ENCODE measurements around the gene GOLGA6C. TPM values are rescaled to one million over a fixed set of nuclear protein-coding genes. Genes with fewer than 3 reads are reported as not detected.

Gene GOLGA6C
- total RNA-seq, 1 experiment from 2014 or later: not detected

DNA sequence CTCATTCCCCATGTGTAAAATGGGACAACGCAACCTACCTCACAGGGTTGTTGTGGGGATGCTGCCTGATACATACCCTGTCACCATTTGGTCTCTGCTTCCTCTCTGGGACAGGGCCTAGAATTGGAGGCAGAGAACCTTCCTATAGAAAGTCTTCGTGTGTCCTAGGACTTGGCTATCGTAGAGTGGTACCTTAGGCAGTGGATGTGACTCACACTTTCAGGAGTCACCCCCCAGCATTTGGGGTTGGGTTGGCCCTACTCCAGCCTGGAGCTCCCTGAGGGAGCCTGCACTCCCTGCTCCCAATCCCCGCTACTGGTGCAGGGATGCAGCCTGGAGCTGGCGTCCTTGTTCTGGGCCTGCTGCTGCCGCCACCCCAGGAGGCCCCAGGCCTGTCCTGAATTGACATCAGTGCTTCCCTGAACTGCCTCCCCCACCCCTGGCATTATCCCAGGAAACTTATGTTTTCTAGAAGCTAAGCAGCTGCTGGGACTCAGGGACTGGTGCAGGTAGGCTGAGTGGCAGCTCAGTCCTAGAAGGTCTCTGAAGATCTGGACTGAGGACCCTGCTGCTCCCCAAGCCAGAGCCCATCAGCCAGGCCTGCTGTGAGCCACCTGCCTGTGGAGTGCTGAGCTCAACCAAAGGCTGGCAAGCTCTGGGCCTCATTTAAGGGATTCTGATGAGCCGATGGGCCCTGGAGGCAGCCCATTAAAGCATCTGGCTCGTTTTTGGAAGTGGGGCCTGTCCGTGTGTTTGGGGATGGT is 46.5 kb upstream of the GOLGA6C start:
- H3K14ac ChIP-seq (ENCODE audit: insufficient read depth, low read length): no peak overlapping the region
- H3K4me2 ChIP-seq (ENCODE audit: insufficient read depth, insufficient read length, low read length): no peak overlapping the region
- H3K4ac ChIP-seq (ENCODE audit: low read depth, low read length): no peak overlapping the region
- H3K23ac ChIP-seq (ENCODE audit: insufficient read length, low read depth, low read length): no peak overlapping the region
- no peaks in the 10 kb centered on the region for H3K27me3 ChIP-seq (ENCODE audit: insufficient read depth, low read length)
- H3K27ac ChIP-seq (ENCODE audit: insufficient read length, low read depth, low read length): no peak overlapping the region
- H3K18ac ChIP-seq (ENCODE audit: insufficient read length, low read depth, low read length): no peak overlapping the region
- H2BK12ac ChIP-seq (ENCODE audit: insufficient read length, low read depth, low read length): no peak overlapping the region
- no peak overlapping the region for H4K5ac ChIP-seq (ENCODE audit: insufficient read length, low read depth, low read length)
- no peaks in the 10 kb centered on the region for H3K9me3 ChIP-seq (ENCODE audit: control insufficient read depth, low read depth, low read length)
- no peak overlapping the region for H2BK120ac ChIP-seq (ENCODE audit: low read depth, low read length, poor library complexity, severe bottlenecking)
- no peak overlapping the region for H3K56ac ChIP-seq (ENCODE audit: insufficient read length, low read depth, low read length)
- no peak for DNase-seq
- H3K27me3 Mint-ChIP-seq (ENCODE audit: low read depth): peaks cover under 1% of the 10 kb centered on the region; the same call in 1 of the 2 replicates
- no peaks in the 10 kb centered on the region for H3K23me2 ChIP-seq (ENCODE audit: insufficient read length, low read depth, low read length, poor library complexity, severe bottlenecking)
- no peaks in the 10 kb centered on the region for H3K9me3 Mint-ChIP-seq
- no peak overlapping the region for H4K8ac ChIP-seq (replicated peaks; ENCODE audit: insufficient read length, low read depth, low read length)
- H3K9ac ChIP-seq (ENCODE audit: extremely low read depth, insufficient read length, low read length): no peak overlapping the region
- no peak overlapping the region for H2BK20ac ChIP-seq (ENCODE audit: low read depth, low read length, poor library complexity, severe bottlenecking)
- no peak overlapping the region for H2BK15ac ChIP-seq (ENCODE audit: low read depth, low read length)
- no peak overlapping the region for H2BK5ac ChIP-seq (ENCODE audit: insufficient read length, low read length)
- no peak overlapping the region for H3K4me3 Mint-ChIP-seq
- H3K27ac Mint-ChIP-seq: no peak overlapping the region
- no peaks in the 10 kb centered on the region for H4K20me1 ChIP-seq (ENCODE audit: control insufficient read depth, insufficient read depth, insufficient read length)
- H3K36me3 Mint-ChIP-seq (ENCODE audit: insufficient read depth in 1 of 3, low read depth in 3 of 3): peaks cover 29 to 58% (median 55%) of the 10 kb centered on the region in 3 experiments
- H2AK5ac ChIP-seq (ENCODE audit: insufficient read length, low read length): no peak overlapping the region
- no CpG with 5 or more reads among the region's 9 CpGs for WGBS (ENCODE audit: extremely low coverage, insufficient read length, low lambda C conversion rate)
- H3K79me2 ChIP-seq (ENCODE audit: insufficient read depth, low read length): peaks cover 2% of the 10 kb centered on the region; the same call in 1 of the 2 replicates
- H4K91ac ChIP-seq (ENCODE audit: insufficient read length, low read depth, low read length): no peak overlapping the region
- TF ChIP-seq, protein P1, sequence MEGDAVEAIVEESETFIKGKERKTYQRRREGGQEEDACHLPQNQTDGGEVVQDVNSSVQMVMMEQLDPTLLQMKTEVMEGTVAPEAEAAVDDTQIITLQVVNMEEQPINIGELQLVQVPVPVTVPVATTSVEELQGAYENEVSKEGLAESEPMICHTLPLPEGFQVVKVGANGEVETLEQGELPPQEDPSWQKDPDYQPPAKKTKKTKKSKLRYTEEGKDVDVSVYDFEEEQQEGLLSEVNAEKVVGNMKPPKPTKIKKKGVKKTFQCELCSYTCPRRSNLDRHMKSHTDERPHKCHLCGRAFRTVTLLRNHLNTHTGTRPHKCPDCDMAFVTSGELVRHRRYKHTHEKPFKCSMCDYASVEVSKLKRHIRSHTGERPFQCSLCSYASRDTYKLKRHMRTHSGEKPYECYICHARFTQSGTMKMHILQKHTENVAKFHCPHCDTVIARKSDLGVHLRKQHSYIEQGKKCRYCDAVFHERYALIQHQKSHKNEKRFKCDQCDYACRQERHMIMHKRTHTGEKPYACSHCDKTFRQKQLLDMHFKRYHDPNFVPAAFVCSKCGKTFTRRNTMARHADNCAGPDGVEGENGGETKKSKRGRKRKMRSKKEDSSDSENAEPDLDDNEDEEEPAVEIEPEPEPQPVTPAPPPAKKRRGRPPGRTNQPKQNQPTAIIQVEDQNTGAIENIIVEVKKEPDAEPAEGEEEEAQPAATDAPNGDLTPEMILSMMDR (conservative IDR thresholded peaks at IDR 0.05): no peak
- no peaks in the 10 kb centered on the region for H3K79me1 ChIP-seq (ENCODE audit: insufficient read depth, low read depth, low read length, poor library complexity, severe bottlenecking)
- no peak overlapping the region for H2AFZ ChIP-seq (ENCODE audit: low read length)
- H3T11ph ChIP-seq (ENCODE audit: low read length): no peak overlapping the region
- H3K4me1 ChIP-seq (ENCODE audit: insufficient read depth, low read length): peaks cover 2% of the 10 kb centered on the region; the same call in 1 of the 2 replicates
- peaks cover 13 to 14% of the 10 kb centered on the region in 2 experiments for H3K4me1 Mint-ChIP-seq

All from H9 (cell line).